Psoas muscle (tissue), 8 donors: ENCODE results near the gene GRM4. TPM values are rescaled to one million over a fixed set of nuclear protein-coding genes. Genes with fewer than 3 reads are reported as not detected.

ENCODE experiments used
- ATAC-seq, 4 donors: fragments of 200-7000 bp; cut with Tn5 transposase; one replicate each; pipeline ENCODE4 v1.9.1; 2020; ENCODE audit warnings: moderate library complexity in 3 of 4, mild to moderate bottlenecking in 2 of 4
- DNase-seq, 2 donors: peaks; one replicate each; pipeline ENCODE4 v3.0.0-alpha.2; 2020
- H3K27ac ChIP-seq: fragments of 200-600 bp; one replicate; pipeline ENCODE4 v1.8.0; 2022
- H3K27me3 ChIP-seq, 3 donors: fragments of 200-600 bp in 1 of 3; one replicate each; pipeline versions ENCODE4 v1.6.1 to v1.8.0; 2013 to 2022; ENCODE audit warnings: low read length in 2 of 3, mild to moderate bottlenecking in 2 of 3, moderate library complexity in 1 of 3; ENCODE audit not compliant: insufficient read depth in 3 of 3
- H3K36me3 ChIP-seq, 2 donors: fragments of 200-600 bp in 1 of 2; one replicate each; pipeline versions ENCODE4 v1.6.1 to v1.8.0; 2013 to 2022; ENCODE audit warnings: low read depth in 1 of 2, mild to moderate bottlenecking in 1 of 2, moderate library complexity in 1 of 2; ENCODE audit not compliant: insufficient read depth in 1 of 2
- H3K4me1 ChIP-seq: fragments of 200-600 bp; one replicate; pipeline ENCODE4 v1.8.0; 2022
- H3K4me3 ChIP-seq: fragments of 200-600 bp; one replicate; pipeline ENCODE4 v1.8.0; 2022; ENCODE audit warnings: mild to moderate bottlenecking
- H3K9me3 ChIP-seq: fragments of 200-600 bp; one replicate; pipeline ENCODE4 v1.8.0; 2022
- CTCF ChIP-seq: fragments of 200-600 bp; IDR thresholded peaks from one replicate; pipeline ENCODE4 v1.8.0; 2022; ENCODE audit warnings: antibody characterized with exemption
- WGBS, 3 donors: extraction: QIAGEN DNeasy Blood & Tissue Kit; methylation state at CpG; one replicate each; pipeline versions ENCODE4 v1.1.6 to v1.1.7; 2013; 5-methylcytosine and 5-hydroxymethylcytosine counted together
- intact Hi-C, 2 donors: fragments of 100-400 bp; cut with DNase I; formaldehyde crosslinking; loops; one replicate each; pipeline versions ENCODE4 v1.11.0 to v1.14.2; 2022
- polyA plus RNA-seq, 3 donors: library from polyadenylated mRNA; stranded (reverse); fragments of 200-250 nt; gene quantifications; one replicate each; pipeline ENCODE4 v1.2.3, GENCODE V29; 2013
- total RNA-seq, 4 donors: library from RNA; stranded (reverse); fragmentation: NEBNext Ultra II Directional in 2 of 4; extraction: Animal tissue kit (Norgen Biotek cat#: 25700) in 2 of 4; gene quantifications; one replicate each; pipeline versions ENCODE4 v1.2.1 to v1.2.4, GENCODE V29; 2021 to 2023
- donor health status: healthy with polysubstance abuse.
- donor health status: DM: no; HTN: no; CAD: no; lungs with moderate emphysema.
- donor health status: Bipolar disorder and iron deficiency.
- donor health status: healthy.
- donor health status: DM: yes; HTN: yes; CAD: no.
- donor health status: DM: no; HTN: no; CAD: no.
- donor health status: DM: no; HTN: no; CAD: no.
- donor health status: DM: yes; HTN: yes; CAD: no.

GRM4 gene
- total and polyA plus RNA-seq, 7 donors: 0.07 to 0.39 (median 0.14) TPM; not detected in 4

- TF ChIP-seq CTCF: no peak
- WGBS, 3 donors: 65 to 81% (median 78%) methylated on average over 4 of the region's 4 CpGs
- H3K27me3 ChIP-seq: peaks cover 0 to 31% (median 10%) of the 10 kb centered on the region in 3 donors
- H3K4me1 ChIP-seq: no peaks in the 10 kb centered on the region
- ATAC-seq: no peak
- H3K9me3 ChIP-seq: no peaks in the 10 kb centered on the region
- H3K36me3 ChIP-seq: no peaks in the 10 kb centered on the region
- no peak overlapping the region for H3K4me3 ChIP-seq
- no peak for DNase-seq
- intact Hi-C loops: no loop called here
- no peak overlapping the region for H3K27ac ChIP-seq
Measured at GRCh38 chr6:33979750-33980149, 166.1 kb downstream of the GRM4 start.

- peaks cover 0 to 41% (median 10%) of the 10 kb centered on the region in 3 donors for H3K27me3 ChIP-seq
- TF ChIP-seq CTCF: no peak
- no peak for ATAC-seq
- intact Hi-C loops: no loop called here
- H3K4me3 ChIP-seq: no peak overlapping the region
- no peaks in the 10 kb centered on the region for H3K36me3 ChIP-seq
- WGBS, 3 donors: 53 to 64% (median 59%) methylated on average over 16 of the region's 16 CpGs
- no peaks in the 10 kb centered on the region for H3K9me3 ChIP-seq
- H3K4me1 ChIP-seq: no peaks in the 10 kb centered on the region
- H3K27ac ChIP-seq: no peak overlapping the region
- DNase-seq: no peak
Measured at GRCh38 chr6:33978412-33979150, 167.3 kb downstream of the GRM4 start.

GRCh38 chr6:33977606-33978411, 168.1 kb downstream of the GRM4 start:
- H3K4me3 ChIP-seq: no peak overlapping the region
- 82 to 86% (median 84%) methylated on average over 13 to 15 of the region's 15 CpGs for WGBS, 3 donors
- ATAC-seq (no peak), DNase-seq (no peak)
- intact Hi-C loops: no loop called here
- no peaks in the 10 kb centered on the region for H3K9me3 ChIP-seq
- no peak for TF ChIP-seq CTCF
- peaks cover 0 to 49% (median 10%) of the 10 kb centered on the region in 3 donors for H3K27me3 ChIP-seq
- no peaks in the 10 kb centered on the region for H3K36me3 ChIP-seq
- no peaks in the 10 kb centered on the region for H3K4me1 ChIP-seq
- H3K27ac ChIP-seq: no peak overlapping the region

- no peaks in the 10 kb centered on the region for H3K36me3 ChIP-seq
- H3K27ac ChIP-seq: no peak overlapping the region
- H3K27me3 ChIP-seq: peaks cover 0 to 58% (median 10%) of the 10 kb centered on the region in 3 donors
- intact Hi-C loops: no loop called here
- WGBS, 3 donors: 75 to 78% (median 76%) methylated on average over 9 of the region's 9 CpGs
- no peak for ATAC-seq
- TF ChIP-seq CTCF: no peak
- H3K4me3 ChIP-seq: no peak overlapping the region
- H3K9me3 ChIP-seq: no peaks in the 10 kb centered on the region
- DNase-seq: no peak
- H3K4me1 ChIP-seq: no peaks in the 10 kb centered on the region
Measured at GRCh38 chr6:33976437-33977360, 169.2 kb downstream of the GRM4 start.
